SH-SY5Y (cell line): ENCODE results near the gene GALNT12.

Experiments
- GATA2 ChIP-seq: IDR thresholded peaks from 2 replicates; pipeline ENCODE4 v1.6.1; 2011; ENCODE audit warnings: mild to moderate bottlenecking, low read depth, low read length
- GATA3 ChIP-seq: IDR thresholded peaks from 2 replicates; pipeline ENCODE4 v1.6.1; 2011; ENCODE audit warnings: low read depth, mild to moderate bottlenecking, low read length, moderate library complexity

DNA sequence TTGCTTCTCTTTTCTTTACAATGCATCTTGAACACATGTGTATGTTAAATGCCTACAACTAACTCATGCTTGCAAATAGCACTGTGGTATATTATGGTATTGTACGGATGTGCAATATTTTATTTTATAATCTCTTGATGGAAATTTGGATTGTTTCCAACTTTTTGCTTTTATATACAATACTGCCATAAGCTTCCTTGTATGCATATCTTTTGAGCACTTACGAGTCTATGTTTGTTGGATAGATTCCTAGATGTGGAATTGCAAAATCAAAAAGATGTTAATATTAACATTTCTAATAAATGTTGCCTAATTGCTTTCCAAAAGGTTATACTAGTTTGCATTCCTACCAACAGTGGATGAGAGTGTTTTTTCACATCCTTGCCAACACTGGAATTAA, 3.4 kb upstream of the GALNT12 start:
- TF ChIP-seq GATA2 = no peak
- TF ChIP-seq GATA3 = no peak
